ENCODE measurements around the gene CRADD.
"Not testable (repeated sequence)": the region's sequence is repeated elsewhere in the genome, so short reads cannot be mapped to it uniquely, and the experiment has no call there.

Gene CRADD

DNA sequence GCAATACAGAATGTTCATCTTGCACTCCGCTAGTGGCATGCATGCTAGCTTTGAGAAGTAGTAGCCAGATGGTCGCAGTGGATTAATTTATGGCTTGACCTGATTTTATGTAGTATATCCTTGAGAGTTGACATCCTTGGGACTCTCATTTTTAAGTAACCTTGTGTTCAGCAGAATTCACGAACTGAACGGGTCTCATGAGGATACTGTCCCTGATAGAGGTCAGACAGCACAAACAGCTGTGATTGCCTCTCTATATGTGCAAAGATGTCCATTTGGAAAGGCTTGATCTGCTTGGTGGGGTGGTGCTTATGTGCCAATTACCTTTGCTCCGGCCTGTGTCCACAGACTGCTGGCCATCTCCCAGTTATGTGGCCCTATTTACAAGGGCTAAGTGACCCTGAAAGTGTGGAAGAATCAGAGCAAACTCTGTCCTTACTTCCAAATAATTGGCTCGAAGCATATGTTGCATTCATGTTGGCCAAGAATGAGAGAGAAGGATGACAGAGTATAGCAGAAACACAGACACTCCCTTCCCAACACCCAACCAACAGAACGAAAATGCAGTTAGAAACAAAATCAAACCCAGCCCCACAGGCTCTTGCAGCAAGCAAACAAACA, 167.1 kb downstream of the CRADD start:
- DNase-seq (ENCODE audit: low spot score): no peak

DNA sequence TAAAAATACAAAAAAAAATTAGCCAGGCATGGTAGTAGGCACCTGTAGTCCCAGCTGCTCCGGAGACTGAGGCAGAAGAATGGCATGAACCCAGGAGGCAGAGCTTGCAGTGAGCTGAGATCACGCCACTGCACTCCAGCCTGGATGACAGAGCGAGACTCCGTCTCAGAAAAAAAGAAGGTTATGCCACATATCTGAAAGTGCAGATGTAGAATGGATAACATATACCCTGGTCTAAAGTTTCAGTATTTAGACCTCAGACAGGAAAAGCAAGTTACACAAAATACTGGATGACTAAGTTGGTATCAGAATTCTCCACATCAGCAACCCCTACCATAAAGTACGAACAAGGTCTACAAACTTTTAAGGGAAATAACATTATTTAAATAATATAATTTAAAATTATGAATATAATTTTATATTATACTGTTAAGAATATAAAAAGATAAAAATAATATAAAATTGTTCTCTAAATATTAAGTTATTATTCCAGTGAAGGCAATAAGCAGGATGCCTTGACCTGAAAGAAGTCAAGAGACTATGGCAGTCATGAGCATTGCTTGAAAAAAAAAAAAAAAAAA, 169.9 kb downstream of the CRADD start:
- DNase-seq (ENCODE audit: low spot score): no peak

DNA sequence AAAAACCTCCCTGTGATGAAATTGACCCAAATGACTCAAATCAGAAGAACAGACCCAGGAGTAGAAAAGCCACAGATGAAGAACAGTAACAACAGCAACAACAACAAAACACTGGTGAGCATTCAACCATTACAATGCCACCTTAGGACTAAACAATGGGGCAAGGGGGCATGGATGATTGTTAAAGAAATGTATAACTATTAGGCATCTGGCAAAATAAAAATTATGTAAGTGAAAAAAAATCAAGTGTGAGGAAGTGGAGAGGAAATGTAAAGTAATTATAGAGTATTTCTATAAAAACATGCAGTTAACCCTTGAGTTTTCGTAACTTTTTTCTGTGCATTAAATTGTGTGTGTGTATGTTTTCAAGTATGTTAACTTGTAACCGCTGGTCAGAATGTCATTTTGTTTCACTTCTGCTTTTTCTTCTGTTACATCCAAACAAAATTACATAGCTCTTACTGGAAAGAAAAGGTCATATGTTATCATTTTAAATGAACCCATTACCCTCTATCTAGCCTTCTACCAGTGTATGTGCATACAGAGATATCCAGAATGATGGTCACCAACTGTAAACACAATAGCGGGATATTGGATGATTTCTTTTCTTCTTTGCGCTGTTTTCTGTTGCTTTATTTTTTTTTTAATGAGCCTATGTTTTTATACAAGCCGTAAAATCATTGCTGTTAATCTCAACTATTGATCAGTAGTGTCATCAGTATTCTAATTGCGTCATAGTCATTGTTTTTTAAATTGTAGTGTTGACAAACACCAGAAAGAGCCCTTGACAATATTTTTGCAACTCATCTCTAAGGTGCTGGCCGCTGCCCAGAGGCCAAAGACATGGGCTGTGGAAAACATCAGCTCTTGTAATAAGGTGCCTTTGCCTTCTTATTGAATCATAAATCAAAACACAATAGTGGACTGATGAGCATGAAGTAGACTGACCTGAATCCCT, 170.6 kb downstream of the CRADD start:
- no peak for DNase-seq (ENCODE audit: low spot score)

DNA sequence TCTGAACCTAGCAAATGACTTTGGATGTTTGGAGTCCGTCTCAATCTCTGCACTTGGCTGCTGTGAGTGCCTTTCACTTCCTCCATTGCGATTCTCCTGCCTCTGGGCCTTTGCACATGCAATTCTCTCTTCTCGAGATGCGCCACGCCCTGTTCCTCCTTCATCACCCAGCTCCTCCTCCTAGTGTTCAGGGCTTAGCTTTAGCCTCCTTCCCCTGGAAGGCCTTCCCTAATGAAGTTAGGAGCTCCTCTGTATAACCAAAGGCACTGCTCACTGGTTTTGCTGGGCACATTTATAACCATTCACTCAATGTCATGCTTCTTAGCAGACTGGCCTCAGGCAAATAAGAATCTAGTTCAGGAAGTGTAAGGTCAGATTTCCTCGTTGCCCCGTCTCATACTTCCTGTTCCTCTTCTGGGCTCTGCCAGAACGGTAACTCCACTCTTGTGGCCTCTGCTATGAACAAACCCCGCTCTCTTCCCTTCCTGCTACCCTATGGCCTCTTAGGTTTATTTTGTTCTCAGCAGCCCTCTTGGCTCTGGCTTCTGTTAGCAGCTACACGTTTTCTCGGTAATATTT, 171.4 kb downstream of the CRADD start:
- no peak for DNase-seq (ENCODE audit: low spot score)

DNA sequence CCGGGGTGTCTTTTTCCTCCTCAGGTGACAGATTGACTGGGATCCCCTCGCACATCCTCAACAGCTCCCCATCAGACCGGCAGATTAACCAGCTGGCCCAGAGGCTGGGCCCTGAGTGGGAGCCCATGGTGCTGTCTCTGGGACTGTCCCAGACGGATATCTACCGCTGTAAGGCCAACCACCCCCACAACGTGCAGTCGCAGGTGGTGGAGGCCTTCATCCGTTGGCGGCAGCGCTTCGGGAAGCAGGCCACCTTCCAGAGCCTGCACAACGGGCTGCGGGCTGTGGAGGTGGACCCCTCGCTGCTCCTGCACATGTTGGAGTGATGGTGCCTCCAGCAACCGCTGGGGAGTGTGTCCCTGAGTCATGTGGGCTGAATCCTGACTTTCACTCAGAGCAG, 172.8 kb downstream of the CRADD start:
- no peak for DNase-seq (ENCODE audit: low spot score)

DNA sequence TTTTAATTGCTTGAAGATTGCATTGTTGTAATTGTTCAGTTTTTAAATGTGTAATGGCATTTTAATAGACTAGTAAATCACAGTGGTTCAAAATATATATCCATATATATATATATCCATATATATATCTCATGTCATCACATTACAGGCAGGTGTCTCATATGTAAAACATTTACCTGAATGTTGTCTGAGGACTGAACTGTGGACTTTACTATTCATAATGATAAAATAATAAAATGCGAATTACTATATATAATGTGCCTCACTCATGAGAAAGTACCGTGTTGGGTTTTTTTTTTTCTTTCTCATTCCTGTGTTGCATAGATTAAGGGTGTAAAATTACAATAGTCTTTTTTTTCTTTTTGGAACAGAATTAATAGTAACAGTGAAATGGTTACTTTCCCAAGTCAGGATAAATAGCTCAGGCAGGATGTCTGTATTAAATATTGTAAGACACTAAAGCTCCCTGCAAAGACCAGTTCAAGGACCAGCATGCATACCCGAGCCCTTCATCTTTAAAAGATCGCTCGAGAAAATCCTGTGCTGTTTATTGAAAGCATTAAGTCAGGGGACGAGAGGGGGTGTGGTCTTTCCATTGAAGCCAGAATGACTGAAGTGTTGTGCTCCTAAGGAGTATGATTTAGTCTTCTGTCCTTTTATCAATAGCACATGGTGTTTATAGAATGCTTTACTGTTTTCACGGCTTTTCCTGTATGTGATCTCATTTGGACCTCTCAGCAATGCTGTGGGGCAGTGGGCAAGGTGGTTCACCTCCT, 173.5 kb downstream of the CRADD start:
- DNase-seq (ENCODE audit: low spot score): no peak

DNA sequence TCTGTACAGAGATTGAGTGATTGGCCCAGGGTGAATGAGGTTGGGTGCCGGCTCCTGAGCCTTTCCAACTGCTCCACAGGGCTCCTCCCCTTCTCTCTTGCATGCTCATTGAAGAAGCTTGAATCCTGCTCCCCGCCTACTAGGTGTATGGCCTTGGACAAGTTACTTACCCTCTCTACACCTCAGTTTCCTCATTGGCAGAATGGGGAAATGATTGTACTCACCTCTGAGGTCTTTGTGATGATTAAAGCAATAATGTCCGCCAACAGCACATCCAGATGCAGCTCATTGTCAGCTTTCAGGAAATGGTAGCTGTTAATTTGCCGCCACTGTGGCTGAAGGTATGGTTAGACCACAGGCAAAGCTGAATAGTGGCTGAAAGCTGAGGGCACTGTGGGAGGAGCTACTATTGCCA, 174.1 kb downstream of the CRADD start:
- peak; percentile 39 for DNase-seq (ENCODE audit: low spot score)

DNA sequence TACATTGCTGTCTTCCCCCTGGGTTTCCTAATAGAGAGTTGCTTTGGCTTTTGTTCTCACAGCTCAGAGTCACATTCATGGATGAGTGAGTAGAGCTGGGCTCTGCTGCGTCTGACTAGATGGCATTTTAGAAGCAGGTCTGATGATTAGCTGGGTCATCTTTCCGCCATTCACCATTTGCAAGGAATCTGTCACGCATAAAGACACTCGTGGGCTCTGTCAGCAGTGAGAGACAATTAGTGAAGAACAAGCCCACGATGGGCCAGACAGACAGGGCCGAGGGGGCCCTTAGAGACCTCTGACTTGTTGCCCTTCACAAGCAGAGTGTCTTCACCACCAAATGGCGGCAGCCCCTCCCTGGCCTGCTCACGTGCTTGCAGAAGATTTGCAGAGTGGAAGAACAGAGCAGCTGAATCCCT, 175.0 kb downstream of the CRADD start:
- DNase-seq (ENCODE audit: low spot score): no peak

DNA sequence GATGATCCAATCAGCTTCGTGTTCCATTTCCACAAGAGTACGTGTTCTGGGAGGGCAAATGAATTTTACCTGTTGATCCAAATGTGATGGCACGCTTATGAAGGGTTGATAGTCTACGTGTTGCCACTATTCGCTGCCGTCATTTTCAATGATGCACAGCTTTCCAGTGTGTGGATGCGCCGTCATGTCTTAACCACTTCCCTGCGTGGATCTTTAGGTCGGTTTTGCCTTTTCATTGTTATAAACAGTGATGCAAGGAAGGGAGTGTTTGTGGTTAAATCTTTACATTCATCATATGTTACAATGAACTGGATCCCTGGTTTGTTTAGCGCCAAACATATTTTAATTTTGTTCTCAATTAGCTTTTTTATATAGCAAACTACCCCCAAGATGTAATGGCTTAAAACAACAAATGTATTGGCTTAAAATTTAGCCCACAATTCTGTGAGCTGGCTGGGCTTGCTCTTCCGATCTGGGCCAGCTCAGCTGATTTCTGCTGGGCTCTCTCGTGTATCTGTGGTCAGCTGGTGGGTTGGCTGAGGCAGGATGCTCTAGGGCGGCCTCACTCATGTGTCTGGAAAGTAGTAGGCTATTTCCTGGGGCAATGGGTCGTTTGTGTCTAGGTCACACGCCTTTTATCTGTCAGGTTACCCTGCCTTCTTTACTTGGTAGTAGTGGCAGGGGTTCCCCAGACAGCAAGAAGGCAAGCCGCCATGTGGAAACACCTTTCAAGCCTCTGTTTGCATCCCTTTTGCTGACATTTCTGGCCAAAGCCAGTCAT, 176.7 kb downstream of the CRADD start:
- DNase-seq (ENCODE audit: low spot score): no peak

DNA sequence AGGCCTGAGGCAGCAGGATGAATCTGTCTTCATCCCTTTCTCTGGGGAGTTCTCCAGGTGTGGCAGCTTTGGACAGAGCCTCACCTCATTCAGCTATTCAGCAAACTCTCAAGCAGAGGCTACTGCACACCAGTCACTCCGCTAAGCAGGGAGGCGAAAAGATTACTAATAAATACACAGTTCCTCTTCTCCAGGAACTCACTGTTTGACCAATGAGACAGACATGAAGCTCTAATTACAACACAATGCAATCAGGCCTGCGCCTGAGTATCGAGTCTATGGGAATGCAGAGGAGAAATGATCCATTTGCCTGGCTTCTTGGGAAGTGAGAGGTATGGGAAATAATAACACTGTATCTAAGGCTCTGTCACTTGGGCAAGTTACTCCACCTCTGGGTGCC, 178.1 kb downstream of the CRADD start:
- DNase-seq (ENCODE audit: low spot score): no peak

DNA sequence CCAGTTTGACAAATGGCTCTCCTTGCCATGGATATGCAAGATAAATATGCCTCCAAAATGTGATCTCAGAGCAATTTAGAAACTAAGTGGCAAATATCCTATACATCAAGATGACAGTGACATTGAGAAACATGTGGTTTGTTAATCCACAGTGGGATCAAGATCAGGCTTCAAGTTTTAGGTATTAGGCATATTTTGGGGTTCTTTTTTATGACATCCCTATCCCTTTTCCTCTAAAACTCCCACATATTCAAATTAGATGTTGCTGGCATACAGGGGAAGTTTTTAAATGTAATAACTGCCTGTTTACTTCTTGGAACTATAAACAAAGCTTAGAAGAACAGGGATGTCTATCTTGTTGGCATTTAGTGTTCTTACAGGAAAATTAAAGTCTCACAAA, 179.4 kb downstream of the CRADD start:
- no peak for DNase-seq (ENCODE audit: low spot score)

DNA sequence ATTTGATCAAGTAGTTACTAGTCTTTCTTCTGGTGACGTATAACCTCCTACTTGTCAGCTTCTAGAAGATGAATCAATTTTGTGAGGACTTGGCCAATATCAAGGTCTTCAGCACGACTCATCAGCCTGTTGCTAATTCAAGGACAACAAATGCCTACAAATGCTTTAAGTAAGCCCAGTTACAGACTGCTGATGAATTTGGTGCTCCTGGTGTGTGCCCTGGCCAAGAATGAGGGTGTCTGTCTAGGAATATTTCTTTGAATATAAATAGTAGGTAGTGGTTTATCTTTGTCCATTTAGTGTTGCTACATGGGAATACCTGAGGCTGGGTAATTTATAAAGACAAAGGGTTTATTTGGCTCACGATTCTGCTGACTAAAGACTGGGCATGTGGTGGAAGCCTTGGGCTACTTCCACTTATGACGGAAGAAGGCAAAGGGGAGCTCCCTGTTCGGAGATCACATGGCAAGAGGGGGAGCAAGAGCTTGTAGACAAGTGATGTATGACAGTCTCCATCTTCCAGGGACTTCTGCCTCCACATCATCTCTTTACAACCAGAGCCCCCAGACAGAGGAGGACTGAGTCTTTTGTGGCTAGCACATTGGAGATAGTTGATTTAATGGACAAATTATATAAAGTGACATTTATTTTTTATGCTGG, 180.2 kb downstream of the CRADD start:
- DNase-seq (ENCODE audit: low spot score): no peak

DNA sequence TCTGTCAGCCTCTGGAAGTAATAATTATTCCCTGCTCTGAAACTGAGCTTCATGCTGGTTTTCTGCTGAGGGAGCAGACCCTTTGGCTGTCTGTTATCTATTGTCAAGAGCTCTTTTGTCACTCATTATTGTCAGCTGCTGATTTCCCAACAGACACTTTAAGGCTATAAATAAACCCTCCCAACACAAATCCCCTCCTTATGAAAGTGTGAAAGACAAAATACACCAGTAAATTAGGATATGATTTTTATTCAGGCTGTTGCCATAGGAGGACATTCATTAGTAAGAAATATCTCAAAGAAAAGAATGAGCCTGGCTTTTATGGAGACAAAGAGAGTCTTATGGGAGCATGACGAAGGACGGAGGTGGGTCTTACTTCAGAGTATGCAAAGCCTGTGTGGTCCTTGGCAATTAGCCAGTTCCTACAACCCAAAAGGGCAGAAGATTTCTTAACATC, 180.8 kb downstream of the CRADD start:
- no peak for DNase-seq (ENCODE audit: low spot score)

DNA sequence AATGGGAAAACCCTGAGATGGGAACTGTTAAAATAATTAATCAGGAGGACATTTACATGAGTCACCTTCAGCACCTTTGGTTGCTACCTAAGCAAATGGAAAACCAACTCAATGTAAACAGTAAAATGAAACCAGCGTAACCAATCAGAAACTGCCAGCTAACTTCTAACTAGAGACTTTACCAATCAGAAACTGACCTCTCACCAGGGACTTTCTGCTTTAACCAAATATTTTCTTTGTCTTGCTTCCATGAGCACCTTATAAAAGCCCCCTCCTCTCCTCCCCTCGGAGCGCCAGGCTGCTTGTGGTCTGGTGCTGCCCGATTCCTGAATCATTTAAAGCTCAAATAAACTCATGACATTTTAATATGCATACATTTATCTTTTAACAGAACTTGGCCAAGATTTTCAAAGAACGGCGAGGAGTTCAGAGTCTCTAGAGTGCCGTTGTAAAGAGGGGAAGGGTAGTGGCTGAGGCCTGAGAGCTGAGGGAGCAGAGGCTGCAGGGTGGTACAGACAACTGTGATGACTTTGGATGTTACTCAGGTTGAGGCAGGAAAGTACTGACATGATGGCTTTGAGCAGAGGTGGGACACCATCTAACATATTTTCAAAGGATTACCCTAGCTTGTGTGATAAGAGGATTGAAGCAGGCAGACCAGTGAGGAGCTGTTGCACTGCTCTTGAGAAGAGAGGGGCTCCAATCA, 183.6 kb downstream of the CRADD start:
- no peak for DNase-seq (ENCODE audit: low spot score)

DNA sequence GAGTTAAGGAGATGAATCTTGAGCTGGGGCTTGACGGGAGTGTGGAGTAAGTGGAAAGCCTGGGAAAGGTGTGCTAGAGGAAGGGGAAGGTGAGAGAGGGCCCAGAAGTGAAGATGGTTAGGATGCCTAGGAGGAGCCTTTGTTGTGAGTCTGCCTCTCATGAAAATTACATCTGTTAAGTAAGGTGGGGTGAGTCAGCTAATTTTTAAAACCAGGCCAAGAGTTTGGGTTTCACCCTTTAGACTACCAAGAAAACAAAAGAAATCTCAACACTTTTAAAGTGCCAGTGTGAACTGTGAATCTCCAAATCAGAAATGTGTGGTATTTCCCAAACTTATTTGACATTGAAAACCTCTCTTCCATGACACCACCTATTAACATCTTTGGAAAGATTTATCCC, 185.2 kb downstream of the CRADD start:
- DNase-seq (ENCODE audit: low spot score): no peak

DNA sequence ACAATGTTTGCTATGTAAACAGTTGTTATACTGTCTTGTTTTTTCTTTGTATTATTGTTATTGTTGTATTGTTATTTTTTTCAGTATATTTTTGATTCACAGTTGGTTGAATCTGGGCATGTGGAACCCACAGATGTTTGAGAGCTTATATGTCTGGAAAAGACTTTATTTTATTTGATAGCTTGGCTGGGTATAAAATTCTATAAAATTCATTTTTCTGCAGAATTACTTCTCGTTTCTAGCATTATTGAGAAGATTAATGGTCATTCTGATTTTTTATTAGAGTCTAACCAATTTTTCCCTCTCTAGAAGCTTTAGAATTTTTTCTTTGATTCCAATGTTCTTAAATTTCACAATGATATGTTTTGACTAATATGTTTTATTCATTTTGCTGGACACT, 188.6 kb downstream of the CRADD start:
- no peak for DNase-seq (ENCODE audit: low spot score)

DNA sequence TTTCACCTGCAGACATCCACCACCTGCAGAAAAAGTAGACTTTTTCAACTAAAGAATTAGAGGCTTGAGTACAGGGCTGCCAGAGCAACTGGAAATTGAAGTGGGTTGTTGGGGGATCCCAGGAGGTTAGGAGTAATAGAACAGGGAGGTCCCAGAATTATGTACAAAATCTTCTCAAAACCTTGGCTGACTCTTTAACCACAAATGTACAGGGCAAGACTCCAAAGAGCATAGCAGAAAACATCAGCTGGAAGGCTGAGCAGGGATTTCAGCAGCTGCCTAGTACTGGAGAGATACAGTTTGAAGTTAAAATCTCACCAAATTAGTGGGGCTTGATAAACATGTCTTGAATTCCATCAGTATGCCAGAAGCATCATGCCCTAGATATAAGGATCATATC, 191.6 kb downstream of the CRADD start:
- DNase-seq (ENCODE audit: low spot score): no peak

DNA sequence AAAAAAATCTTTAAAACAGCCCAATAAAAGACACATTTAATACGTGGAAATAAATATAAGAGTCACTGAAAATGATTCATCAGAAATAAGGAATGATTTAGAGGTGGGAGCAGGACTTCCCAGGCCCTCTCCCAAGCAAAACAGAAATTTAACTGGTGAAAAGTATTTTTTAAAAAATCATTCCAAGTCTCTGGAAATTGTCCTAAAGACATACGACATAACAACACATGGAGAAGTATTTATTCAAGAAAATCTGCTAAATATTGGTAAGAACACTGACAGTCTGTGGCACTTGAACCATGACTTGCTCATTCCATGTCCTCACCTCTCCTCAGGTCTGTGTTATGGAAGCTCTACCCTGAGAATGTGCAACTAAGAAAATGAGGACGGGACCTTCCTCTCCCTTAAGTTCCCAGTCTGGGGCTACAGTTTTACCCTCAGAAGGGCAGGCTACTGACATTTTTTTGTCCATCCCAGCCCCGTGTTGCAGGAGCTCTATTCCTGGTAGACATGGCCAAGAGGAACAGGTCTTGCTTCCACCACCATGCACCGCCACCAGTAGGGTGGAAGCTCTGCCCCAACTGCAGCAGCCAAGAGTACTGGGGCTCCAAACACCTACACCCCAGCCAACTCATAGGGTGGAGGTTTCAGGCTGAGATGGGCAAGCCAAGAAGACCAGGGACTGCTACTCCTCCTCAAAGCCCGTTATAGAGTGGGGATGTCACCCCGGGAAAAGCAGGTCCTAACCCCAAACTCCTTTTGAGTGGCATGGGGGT, 193.0 kb downstream of the CRADD start:
- no peak for DNase-seq (ENCODE audit: low spot score)

DNA sequence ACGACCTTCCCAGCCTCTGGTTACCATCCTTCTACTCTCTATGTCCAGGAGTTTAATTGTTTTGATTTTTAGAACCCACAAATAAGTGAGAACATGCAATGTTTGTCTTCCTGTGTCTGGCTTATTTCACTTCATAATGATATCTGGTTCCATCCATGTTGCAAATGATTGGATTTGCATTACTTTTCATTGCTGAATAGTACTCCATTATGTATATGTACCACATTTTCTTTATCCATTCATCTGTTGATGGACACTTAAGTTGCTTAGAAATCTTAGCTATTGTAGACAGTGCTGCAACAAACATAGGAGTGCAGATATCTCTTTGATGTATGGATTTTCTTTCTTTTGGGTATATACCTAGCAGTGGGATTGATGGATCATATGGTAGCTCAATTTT, 194.4 kb downstream of the CRADD start:
- not testable (repeated sequence) for DNase-seq (ENCODE audit: low spot score)

All from CD4-positive, alpha-beta T cell treated with Interleukin-2 at 100 ng/mL for 4 hours (primary cell).